NCI-H345 (cell line): ENCODE measurements around the gene IFT20.

Source experiments
- DNase-seq: peaks from one replicate; lab custom pipeline; 2025; lab: John Stamatoyannopoulos, UW

IFT20 gene

DNA sequence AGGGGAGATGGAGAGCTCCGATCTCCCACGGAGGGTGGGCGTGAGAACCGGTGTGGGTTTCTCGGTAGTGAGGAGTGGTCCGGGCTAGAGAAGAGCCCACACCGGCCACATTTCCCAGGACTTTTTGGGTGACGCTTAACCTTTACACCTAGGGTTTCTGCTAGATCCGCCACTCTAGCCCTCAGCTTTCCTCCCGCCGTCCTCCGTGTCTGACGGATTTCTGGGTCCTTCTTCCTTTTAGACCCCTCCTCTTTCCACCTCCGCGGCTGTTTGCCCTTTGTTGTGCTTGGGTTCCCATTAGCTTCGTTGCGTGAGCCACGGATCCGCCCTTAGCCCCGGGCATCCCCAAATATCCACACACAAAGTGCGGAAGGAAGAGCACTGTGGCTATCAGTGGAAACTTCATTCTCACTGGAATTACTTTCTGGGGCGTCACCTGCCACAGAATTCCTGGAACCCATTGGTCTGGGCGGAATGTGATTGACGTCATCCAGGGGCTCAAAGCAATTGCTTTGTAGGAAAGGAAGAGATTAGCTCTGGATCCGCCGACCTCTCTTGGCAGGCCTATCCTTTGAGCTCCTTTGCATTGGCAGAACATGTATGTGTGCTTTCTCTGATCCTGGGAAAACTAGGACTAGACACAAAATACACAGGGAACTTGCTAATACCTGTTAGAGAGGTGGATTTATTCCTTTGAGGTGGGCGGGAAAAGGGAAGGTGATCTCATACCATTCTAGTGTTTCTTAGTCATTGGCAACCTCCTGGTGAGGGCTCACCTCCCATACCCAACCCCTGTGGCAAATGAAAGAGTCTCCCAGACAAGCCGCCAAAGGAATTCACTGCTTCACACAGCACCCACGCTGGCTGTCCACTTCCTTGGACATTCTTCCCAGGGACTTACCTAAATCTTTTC is 943 bp upstream of the IFT20 start:
- DNase-seq = peak; percentile 58

DNA sequence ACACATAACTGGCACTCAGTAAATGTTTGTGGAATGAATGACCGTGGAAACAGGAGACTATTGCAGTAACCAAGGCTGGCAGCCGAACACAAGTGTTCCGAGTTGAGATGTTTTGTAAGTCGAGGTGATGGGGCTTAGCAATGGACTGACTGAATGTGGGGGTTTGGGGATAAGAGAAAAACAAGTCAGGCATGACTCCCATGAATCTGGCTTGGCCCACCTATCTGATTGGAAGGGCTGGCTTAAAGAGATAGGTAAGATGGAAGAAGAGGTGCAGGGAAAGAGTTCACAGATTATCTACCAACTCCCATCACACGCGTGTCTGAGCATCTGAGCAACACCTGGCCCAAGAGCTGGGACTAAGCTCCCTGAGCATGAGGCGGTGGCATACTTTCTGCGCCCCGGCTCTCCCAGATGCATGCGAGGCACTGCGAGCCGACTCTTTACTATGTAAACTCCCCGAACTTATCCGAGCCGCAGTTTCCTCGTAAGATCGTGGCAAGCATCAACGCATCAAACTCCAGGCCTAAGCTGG is 539 bp downstream of the IFT20 start:
- DNase-seq = no peak

DNA sequence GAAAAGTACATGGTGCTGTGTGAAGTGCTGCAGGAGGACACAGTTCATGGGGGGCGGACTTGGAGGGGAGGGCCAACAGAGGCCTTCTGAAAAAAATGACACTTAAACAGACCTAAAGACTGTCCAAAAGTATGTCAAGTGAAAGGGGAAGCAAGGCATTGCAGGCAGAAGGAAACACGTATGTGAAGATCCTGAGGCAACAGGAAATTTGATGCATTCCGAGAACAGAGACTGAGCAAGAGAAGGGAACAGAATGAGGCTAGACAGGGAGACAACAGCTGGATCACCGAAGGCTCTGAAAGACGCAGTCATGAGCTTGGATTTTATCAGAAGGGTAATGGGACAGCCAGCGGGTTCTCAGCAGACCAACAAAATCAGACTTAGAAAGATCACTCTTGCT is 1.1 kb downstream of the IFT20 start:
- no peak for DNase-seq

DNA sequence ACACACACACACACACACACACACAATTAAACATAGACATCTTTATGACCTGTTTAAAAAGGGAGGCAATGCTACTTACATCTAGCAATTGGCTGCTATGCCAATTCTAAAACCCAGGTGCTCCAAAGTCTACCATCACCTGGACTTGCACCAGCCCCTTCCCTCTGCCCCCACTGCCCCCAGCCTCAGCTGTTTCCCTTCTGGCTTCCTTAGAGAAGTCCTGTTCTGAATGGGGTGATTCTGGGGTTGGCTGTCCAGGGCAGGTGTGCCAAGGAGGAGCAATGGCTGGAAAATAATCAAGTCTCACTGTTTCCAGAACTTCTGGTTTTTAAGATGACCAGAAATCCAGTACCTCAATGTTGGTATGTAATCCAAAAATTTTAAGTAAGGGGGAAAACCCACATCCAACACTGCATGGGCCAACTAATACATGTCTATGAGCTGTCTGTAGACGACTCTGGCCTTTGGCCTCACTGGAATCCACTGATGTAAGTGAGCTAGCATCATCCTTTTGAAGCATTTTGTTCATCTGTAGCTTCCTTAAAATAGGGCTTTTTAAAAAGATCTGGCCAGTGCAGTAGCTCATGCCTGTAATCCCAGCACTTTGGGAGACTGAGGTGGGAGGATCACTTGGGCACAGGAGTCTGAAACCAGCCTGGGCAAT is 2.1 kb downstream of the IFT20 start:
- DNase-seq = no peak

DNA sequence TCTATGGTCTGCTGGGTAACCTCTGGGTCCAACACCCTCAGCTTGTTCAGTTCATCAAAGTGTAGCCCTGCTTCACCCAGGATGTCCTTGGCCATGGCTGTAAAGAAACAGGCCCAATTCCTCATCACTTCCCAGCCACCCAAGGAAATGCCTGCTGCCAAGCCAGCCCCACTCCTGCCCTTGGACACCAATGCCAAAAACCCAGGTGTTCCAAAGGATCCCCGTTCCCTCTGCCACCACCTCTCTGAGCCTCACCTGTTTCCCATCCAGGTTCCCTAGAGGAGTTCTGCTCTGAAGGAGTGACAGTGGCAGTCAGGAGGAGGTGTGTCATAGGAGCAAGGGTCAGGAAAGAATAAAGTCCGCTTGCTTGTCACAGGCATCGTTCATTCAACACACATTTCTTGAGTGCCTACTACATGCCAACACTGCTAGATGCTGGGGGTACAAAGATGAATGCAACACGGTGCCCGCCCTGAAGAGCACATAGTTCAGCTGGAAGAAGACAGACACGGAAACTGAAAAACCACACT is 3.3 kb downstream of the IFT20 start:
- DNase-seq = no peak

DNA sequence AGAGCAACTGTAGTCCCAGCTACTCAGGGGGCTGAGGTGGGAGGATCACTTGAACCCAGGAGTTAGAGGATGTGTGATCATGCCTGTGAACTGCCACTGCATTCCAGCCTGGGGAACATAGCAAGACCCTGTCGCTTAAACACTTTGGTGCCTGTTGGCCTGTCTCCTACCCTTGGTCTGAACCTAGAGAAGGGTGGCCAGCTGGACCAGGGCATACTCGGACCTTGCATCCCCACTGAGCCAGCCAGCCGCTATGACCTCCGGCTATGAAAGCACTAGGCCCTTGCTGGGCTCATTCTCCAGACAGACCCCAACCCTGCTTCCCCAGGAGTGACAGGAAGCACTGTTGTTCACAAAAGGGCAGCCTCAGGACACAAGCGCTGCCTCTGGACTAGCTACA is 4.6 kb downstream of the IFT20 start:
- no peak for DNase-seq

DNA sequence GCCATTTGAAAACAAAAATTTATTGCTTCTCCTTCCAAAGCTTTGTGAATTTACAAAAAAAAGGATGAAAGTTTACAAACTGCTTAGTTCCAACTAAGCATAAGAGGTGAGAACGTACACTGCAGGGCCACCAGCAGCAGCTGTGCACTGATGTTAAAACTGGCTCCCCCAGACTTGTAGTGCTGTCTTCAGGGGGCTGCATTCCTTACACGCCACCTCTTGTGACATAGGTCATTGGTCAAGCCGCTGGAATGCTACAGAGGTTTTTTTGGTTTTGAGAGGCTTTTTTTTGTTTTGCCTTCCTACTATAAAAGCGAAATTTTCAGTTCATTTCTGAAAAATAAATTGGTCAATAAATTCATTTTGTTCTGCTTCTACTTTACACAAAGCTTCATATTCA is 6.9 kb downstream of the IFT20 start:
- DNase-seq = no peak

DNA sequence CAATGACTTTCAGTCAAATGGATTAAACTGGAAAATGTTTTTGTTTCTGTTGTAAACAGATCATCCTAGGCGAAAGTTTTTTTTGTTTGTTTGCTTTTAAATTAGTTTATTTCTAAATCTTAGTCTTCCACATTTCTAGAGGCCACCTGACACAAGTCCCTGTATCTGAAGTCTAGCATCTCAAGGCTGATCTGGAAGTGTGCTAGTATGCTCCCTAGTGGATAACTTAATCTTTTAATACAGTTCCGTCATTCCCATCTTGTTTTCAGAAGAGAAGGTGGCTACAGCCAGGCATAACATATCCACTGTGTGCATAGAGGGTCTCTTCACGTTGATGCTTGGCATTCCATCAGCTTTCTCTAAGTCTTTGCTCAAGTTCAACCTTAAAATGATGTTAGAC is 7.6 kb downstream of the IFT20 start:
- no peak for DNase-seq

DNA sequence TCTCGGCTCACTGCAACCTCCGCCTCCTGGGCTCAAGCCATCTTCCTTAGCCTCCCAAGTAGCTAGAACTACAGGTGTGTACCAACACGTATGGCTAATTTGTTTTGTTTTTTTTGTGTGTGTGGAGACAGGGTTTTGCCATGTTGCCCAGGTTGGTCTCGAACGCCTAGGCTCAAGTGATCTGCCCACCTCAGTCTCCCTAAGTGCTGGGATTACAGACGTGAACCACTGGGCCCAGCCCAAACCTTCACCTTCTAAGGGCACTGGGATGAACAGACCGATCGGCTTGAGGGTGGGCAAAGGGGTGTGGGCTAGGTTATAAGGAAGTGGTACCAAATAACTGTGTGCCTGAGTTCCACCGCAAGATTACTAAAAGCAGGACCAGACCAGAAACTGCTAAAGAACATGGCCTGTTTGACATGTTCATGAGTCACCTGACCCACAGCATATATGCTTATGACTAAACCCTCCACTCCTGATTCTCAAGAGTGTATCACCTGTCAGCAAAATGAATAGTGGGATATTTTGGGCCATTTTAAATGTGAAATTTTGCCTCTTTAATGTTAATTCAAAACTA is 8.2 kb downstream of the IFT20 start:
- DNase-seq = no peak

DNA sequence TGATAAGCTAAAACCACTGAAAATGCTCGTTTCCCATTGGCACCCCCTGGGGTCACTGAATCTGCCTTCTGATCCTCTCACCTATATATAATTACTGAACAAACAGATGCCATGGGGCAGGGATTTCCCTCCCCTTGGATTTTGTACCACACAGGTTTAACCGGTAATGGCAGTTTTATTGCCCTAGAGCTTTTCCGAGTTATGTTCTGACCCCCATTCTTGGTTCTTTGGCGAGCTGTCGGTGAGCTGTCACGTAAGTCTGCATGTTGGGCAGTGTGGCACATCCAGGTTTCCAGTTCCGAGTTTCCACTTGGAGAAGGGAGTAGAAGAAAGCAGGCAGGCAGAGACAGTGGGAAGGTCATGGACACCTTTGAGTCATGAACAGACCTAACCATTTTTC is 9.2 kb downstream of the IFT20 start:
- no peak for DNase-seq

DNA sequence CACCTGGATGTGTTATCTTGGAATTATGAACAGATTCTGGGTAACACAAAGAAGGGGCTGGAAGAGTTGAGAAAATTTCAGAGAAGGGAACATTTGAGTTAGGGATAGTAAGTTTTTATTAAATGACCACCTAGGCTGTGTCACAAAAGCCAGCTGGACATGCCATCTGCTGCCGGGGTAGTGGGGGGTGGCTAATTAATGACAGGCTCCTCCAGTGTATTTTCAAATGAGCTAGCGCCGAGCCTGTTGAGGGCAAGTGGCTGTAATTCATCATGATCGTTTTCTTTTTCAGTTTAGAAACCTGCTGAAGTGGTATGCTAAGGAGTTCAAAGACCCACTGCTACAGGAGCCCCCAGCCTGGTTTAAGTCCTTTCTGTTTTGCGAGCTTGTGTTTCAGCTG is 10.1 kb downstream of the IFT20 start:
- DNase-seq = no peak

DNA sequence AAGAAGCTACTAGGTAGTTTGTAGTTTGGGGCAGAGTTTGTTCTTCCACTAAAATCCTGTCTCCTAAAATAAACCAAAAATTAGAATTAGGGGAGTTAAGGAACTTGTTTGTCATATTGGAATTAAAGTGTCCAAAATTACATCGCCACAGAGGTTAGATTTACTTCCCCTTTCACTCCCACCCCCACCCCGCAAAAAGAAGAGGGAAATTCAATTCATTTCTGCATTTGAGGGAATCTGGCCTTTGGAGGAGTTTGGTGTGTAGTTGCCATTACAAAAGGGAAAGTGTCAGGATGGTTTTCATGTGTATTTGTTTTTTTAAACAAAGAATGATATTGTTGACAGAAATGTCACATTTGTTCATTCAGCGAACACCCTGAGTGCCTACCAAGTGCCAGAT is 10.5 kb downstream of the IFT20 start:
- DNase-seq = no peak

DNA sequence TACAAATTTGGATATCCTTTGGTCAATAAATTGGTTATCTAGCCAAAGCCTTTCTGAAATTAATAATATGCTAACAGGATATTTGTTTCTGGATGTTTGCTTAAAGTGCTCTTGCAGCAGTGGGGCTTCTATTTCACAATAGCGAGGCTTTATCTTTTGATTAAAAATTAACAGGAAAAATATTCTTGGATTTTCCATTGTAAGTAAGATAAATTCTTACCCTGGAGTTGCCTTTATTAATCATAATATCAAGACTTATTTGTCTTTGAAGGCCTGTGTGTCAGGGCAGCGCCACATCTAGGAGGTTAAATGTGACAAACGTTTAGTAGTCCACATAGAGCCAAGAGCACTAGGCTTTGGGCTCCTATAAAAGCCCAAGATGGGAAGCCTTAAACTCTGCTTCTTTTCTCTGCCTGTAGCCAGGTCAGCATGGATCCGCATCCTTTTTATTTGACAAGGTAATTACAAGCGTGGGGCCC is 11.0 kb downstream of the IFT20 start:
- no peak for DNase-seq

DNA sequence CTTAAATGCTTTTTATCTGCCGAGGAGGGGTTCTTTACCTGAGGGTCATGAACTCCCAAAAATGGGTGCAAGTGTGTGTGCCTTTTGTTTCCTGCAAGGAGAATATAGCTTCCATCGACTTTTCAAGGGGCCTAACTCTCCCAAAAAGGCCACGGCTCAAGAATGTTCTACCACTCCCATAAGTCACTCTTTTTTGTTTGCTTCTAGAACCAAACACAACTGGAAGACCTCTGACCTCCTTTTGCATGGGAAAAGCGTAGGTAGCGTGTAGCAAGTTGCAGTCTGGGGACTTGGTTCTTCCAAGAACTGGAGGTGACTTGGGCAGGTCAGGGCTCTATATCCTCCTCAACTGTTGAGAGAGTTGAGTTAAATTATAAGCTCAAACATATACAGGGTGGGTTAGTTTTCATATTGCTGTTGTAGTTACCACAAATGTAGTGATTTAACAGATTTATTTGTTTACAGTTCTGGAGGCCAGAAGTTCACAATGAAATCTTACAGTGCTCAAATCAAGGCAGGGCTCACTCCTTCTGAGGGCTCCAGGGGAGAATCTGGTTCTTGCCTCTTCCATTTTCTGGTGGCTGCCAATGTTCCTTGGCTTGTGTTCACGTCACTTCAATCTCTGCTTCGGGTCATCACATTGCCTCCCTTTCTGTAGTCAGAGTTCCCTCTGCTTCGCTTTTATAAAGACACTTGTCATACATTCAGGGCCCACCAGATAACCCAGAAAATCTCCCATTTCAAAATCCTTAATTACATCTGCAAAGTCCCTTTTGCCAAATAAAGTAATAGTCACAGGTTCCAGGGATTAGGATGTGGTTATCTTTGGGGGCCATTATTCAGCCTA is 14.8 kb downstream of the IFT20 start:
- DNase-seq = no peak

DNA sequence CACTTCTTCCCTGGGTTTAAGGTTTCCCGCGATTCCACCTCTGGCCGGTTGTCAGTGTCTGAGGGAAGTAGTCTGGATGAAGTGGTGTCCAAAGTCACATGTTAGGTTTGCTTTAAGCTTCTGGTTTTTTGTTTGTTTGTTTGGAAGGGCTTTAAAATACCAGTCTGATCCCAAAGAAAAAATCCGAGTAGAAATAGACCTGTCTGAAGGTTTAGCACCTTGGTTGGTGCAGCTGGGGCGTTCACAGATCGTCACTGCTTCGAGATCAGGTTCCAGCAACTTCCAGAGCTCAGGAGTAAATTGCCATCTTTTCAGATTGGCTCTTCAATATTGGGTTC is 15.7 kb downstream of the IFT20 start:
- no peak for DNase-seq

DNA sequence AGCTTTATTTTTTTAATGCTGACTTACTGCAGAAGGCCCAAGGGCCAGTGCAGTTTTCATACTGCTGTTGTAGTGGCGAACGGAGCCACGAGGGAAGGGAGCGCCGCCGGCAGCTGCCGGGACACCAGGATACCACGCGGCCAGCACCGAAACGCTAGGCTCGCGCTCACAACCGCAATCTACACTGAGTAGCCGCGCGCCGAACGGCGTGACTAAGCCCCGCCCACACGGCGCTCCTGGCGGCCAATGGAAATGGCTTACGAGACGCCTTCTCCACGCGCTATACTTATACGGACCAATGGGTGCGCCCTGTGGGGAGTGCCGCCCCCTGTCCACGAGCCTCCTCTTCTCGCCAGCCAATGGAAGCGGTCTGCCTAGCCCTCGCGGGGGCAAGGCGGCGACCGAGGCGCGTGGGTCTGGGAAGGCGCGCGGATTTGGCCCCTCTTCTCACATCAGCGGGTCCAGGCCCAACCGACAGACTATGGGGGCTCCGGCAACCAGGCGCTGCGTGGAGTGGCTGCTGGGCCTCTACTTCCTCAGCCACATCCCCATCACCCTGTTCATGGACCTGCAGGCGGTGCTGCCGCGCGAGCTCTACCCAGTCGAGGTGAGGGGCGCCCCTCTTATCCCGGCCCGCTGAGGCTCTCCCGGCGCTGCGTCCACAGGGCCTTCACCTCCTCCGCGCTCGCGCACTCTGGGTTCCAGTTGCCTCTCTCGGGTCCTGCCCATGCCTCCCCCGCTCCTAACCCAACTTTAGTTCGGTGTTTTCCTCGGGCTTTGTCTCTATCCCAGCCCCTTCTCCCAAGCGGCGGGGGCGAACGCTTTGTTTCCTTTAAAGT is 16.3 kb downstream of the IFT20 start, which contains the start of gene TMEM97:
Gene TMEM97, plus strand, starts transcription at position 442 of the 839 bp plus-strand sequence. Its CDS starts 40 bp downstream, at position 482.
- DNase-seq = peak; percentile 98

DNA sequence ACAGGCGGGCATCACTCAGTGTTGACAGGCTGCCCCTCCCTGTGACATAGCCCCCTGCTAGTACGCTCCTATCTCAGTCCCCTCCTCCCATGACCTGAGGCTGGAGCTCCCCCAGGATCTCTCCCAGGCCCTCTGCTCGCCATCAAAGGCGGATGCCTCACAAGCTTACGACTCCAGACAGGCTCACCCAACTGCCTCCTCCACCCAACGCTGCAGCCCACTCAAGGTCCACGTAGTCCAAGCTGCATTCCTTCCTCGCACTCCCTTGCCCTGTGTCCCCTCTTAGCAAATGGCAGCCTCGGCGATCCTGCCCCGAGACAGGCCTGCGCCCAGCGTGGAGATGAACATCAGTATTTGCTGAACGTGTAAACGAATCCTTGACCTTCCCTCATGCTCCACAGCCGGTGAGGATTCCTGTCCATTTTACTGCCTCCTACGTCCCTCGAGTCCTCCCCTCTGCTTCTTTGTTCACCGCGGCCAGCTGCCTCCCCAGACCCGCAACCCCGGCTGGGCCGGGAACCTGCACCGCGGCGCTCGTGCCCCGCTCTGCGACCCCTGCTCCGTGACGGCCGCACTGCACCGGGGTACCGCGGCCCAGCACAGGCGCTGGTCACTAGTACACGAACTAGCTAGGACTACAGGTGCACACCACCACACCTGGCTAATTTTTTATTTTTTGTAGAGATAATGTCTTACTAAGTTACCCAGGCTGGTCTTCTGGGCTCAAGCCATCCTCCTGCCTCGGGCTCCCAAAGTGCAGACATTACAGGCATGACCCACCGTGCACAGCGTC is 17.1 kb downstream of the IFT20 start:
- peak; percentile 9 for DNase-seq

DNA sequence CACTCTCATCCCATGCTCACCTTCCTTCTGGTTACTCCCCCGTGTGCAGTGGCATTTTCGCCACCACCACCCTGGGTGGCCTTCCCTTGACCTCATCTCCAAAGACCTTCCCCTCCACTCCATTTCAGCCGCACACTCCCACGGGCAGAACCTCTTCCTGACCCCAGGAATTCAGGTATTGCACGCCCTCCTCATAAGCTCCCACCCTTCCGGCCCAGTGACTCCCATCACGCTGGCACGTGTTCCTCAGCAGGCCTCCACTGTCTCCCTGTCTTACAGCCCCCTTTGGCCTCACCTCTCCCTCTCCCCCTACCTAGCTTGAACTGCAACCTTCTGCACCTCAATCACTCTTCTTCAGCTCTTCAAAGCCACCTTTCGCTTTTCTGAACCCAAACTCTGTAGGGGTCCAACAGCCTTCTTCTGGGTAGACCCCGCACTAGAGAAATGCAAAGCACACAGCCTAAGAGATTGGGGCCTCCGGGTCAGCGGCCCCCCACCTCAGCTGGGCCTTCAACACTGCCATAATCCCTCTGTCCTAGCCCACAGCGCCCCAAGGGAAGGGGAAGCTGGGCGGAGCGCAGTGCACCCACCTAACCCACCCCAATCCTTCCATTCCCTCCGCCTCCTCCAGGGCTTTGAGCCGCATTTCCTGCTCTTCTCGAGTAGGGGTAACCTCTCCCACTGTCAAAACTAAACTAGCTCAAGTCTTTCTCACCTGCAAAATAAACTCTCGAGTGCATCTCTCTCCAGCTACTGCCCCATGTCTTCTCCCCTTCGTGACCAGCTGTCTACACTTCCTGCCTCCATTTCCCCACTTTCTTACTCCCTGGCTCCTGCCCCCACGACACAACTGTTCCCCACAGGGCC is 17.9 kb downstream of the IFT20 start:
- DNase-seq = no peak
